GM12875 (cell line): Measurements from ENCODE around the gene ZCCHC3.
A peak's percentile ranks its signal among the peaks of the same experiment; 100 is the strongest.

ENCODE experiments used
- H3K4me3 ChIP-seq: one replicate; pipeline ENCODE4 v1.5.1; 2011; ENCODE audit warnings: low read depth, low read length, control low read depth
- TF ChIP-seq, protein P1 (sequence below): IDR thresholded peaks from 2 replicates; pipeline ENCODE4 v1.5.1; 2011; ENCODE audit warnings: low read depth, mild to moderate bottlenecking, control low read depth, inconsistent platforms, low read length, moderate library complexity, borderline replicate concordance; ENCODE audit not compliant: insufficient read depth

Gene ZCCHC3

DNA sequence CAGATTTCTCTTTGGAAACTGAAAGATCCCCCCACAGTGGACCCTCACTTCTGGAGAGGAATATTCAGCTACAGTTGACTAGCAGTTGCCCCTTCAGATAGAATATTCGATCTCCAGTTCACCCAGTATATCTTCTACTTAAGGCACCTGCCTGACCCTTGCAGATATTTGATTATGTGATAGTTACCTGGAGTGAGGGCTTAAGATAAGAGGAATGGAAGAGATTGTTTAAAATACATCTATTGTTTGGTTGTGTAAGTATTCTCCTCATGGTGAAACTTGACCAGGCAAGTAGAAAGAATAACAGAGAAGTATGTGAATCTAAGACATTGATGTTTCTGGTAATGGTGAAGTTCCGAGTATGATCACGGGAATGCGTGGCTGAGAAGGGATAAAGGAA is 1.6 kb upstream of the ZCCHC3 start:
- H3K4me3 ChIP-seq, result no peak overlapping the region
- TF ChIP-seq, protein P1, sequence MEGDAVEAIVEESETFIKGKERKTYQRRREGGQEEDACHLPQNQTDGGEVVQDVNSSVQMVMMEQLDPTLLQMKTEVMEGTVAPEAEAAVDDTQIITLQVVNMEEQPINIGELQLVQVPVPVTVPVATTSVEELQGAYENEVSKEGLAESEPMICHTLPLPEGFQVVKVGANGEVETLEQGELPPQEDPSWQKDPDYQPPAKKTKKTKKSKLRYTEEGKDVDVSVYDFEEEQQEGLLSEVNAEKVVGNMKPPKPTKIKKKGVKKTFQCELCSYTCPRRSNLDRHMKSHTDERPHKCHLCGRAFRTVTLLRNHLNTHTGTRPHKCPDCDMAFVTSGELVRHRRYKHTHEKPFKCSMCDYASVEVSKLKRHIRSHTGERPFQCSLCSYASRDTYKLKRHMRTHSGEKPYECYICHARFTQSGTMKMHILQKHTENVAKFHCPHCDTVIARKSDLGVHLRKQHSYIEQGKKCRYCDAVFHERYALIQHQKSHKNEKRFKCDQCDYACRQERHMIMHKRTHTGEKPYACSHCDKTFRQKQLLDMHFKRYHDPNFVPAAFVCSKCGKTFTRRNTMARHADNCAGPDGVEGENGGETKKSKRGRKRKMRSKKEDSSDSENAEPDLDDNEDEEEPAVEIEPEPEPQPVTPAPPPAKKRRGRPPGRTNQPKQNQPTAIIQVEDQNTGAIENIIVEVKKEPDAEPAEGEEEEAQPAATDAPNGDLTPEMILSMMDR, result no peak

DNA sequence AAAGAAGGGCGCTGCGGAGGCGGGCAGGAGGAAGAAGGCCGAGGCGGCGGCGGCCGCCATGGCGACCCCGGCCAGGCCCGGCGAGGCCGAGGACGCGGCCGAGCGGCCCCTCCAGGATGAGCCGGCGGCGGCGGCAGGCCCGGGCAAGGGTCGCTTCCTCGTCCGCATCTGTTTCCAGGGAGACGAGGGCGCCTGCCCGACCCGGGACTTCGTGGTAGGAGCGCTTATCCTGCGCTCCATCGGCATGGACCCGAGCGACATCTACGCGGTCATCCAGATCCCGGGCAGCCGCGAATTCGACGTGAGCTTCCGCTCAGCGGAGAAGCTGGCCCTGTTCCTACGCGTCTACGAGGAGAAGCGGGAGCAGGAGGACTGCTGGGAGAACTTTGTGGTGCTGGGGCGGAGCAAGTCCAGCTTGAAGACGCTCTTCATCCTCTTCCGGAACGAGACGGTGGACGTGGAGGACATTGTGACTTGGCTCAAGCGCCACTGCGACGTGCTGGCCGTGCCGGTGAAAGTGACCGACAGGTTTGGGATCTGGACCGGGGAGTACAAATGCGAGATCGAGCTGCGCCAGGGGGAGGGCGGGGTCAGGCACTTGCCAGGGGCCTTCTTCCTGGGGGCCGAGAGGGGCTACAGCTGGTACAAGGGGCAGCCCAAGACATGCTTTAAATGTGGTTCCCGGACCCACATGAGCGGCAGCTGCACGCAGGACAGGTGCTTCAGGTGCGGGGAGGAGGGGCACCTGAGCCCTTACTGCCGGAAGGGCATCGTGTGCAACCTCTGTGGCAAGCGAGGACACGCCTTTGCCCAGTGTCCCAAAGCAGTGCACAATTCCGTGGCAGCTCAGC is 780 bp downstream of the ZCCHC3 start:
- peak overlapping the region; percentile 72 for H3K4me3 ChIP-seq

DNA sequence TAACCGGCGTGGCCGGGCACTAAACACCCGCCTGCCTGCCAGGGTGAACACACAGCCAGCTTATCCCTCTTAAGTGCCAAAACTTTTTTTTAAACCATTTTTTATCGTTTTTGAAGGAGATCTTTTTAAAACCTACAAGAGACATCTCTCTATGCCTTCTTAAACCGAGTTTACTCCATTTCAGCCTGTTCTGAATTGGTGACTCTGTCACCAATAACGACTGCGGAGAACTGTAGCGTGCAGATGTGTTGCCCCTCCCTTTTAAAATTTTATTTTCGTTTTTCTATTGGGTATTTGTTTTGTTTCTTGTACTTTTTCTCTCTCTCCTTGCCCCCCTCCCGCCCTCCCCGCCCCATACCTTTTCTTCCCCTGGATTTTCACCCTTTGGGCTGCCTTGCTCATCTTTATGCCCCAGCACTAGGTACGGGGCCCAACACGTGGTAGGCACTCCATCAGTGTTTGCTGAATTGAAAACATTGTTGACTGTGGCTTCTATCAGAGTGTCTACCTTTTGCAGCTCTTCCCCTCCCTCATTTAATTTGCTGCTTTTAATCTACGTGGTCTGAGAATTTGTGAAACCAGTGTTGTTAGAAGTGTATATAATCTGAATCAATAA is 1.5 kb downstream of the ZCCHC3 start:
- peak overlapping the region; percentile 72 for H3K4me3 ChIP-seq
- TF ChIP-seq, protein P1, result no peak

More for the DNA sequence above, 780 bp downstream of the ZCCHC3 start:
- TF ChIP-seq, protein P1, result no peak

DNA sequence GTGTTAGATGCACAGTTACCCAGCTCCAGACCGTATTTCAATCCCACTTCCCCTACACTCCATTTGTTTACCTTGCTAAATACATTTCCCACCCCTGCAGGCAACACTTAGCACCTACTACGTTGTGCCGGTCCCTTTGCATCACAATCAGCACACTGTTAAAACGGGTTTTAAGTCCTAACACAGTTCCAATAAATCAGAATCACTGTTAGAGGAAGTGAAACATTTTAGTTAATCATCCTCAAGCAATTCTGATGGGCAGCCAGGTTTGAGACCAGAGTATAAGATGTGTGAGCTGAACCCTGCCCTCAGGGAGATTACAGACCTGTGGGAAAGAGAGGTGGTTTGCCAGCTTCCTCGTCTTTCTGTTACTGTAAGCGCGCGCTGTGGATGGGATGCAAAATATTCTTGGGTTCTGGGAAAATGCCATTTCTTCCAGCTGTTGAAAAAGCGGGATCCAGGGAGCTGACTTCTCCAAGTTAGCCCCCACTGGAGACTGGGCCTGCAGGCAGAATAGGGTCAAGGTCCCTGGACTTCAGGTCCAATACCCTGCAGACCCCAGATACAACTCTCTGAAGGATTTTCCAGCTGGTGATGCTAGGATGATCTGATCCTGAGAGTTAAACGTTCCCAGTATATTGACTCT is 3.1 kb downstream of the ZCCHC3 start:
- no peak overlapping the region for H3K4me3 ChIP-seq
- TF ChIP-seq, protein P1, result no peak

DNA sequence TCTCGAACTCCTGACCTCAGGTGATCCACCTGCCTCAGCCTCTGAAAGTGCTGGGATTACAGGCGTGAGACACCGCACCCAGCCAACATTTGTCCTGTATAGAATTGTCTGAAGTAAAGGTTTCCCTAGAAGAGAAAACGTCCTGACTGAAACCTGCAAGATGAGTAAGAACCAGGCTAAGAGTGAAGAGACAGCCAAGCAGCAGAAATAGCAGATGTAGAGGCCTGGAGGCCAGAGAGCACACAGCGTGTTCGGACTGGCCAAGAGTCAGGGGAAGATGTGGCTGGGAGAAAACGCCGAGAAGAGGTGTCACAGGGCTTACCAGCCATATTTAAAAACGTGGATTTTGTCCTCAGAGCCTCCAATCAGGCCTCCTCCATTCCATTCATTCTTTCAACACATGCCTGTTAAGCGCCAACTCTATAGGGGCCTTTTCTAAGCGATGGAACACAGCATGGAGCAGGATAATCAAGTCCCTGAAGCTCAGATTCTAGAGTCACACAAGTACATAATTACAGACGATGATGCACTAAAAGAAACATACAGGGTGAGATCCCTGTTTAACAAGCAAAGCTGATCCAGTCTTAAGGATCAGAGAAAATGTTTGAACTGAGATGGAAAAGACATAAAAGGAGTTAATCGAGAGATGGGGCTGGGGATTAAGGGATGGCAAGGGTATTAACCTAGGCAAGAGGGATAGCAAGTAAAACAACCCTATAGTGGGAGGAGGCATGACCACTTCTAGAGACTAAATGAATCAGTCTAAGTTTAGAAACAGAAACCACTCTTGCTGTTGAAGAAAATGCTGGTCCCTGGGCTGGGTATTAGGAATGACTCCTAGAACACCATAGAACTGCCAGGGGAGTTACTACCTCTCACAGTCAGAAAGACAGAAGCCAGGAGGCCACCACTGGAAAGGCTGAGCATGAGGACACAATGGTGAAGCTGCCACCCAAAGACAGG is 4.8 kb downstream of the ZCCHC3 start:
- TF ChIP-seq, protein P1, result no peak

DNA sequence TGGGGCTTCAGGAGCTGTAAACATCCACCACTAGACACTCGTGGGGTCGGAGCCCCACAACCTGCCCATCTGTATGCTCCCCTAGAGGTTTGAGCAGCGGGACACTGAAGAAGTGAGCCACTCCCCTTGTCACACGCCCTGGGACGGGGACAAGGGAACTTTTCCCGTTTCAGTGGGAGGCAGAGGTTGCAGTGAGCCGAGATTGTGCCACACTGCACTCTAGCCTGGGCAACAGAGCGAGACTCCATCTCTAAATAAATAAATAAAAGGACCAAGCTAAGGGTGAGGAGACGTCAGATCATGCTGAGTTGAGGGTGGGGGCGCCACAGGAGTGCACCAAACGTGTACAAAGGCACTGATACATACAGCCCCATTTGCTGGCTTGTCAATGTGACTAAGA is 8.4 kb downstream of the ZCCHC3 start:
- H3K4me3 ChIP-seq, result no peak overlapping the region
- TF ChIP-seq, protein P1, result no peak

More for the DNA sequence above, 4.8 kb downstream of the ZCCHC3 start:
- H3K4me3 ChIP-seq, result no peak overlapping the region
